GM19468 (cell line): Measurements from ENCODE around the gene PRELID1.
"Not testable (repeated sequence)": the region's sequence is repeated elsewhere in the genome, so short reads cannot be mapped to it uniquely, and the experiment has no call there.

Source experiments
- ATAC-seq: cut with Tn5 transposase; IDR thresholded peaks from one replicate; pipeline ENCODE4 v1.9.1; 2021; ENCODE audit warnings: mild to moderate bottlenecking, moderate library complexity, moderate number of reproducible peaks; ENCODE audit not compliant: unreplicated experiment; ENCODE audit errors: extremely low read depth

PRELID1 gene

GRCh38 chr5:177297922-177298321 is 5.7 kb upstream of the PRELID1 start:
- ATAC-seq, result no peak

GRCh38 chr5:177299697-177300096 is 3.9 kb upstream of the PRELID1 start:
- ATAC-seq, result no peak

GRCh38 chr5:177300236-177300880 is 3.2 kb upstream of the PRELID1 start:
- peak; percentile 38 for ATAC-seq

GRCh38 chr5:177300951-177301350 is 2.6 kb upstream of the PRELID1 start:
- no peak for ATAC-seq

GRCh38 chr5:177301503-177302165 is 2.0 kb upstream of the PRELID1 start:
- no peak for ATAC-seq

GRCh38 chr5:177302354-177303110 is 1.1 kb upstream of the PRELID1 start:
- ATAC-seq, result no peak

GRCh38 chr5:177303925-177304391 is 359 bp downstream of the PRELID1 start:
- ATAC-seq, result no peak

- no peak for ATAC-seq
Measured at GRCh38 chr5:177304392-177305119, 957 bp downstream of the PRELID1 start.

- not testable (repeated sequence) for ATAC-seq
Measured at GRCh38 chr5:177306103-177306640, 2.6 kb downstream of the PRELID1 start.

GRCh38 chr5:177306674-177307543 is 3.3 kb downstream of the PRELID1 start:
- ATAC-seq, result no peak

- no peak for ATAC-seq
Measured at GRCh38 chr5:177307544-177308363, 4.2 kb downstream of the PRELID1 start.

- ATAC-seq, result no peak
Measured at GRCh38 chr5:177308740-177309139, 5.1 kb downstream of the PRELID1 start.

- no peak for ATAC-seq
Measured at GRCh38 chr5:177309351-177310191, 6.0 kb downstream of the PRELID1 start.

- no peak for ATAC-seq
Measured at GRCh38 chr5:177310332-177310731, 6.7 kb downstream of the PRELID1 start.

GRCh38 chr5:177310757-177311391 is 7.3 kb downstream of the PRELID1 start:
- ATAC-seq, result peak; percentile 24

- ATAC-seq, result no peak
Measured at GRCh38 chr5:177311392-177311722, 7.8 kb downstream of the PRELID1 start.
